Testis (tissue), 2 donors: Measurements from ENCODE around the gene UBE2G1.

Experiments
- CTCF ChIP-seq, 3 experiments: fragments of 450-650 bp in 2 of 3; fragments of 200-600 bp in 1 of 3; sonication (generic) in 1 of 3; IDR thresholded peaks; one replicate each; pipeline ENCODE4 v1.5.1; 2016 to 2019; ENCODE audit warnings: antibody characterized with exemption in 3 of 3, mild to moderate bottlenecking in 2 of 3, moderate library complexity in 1 of 3
- POLR2A ChIP-seq: fragments of 450-650 bp; IDR thresholded peaks from one replicate; pipeline ENCODE4 v1.6.1; 2017; ENCODE audit warnings: antibody characterized with exemption, mild to moderate bottlenecking, moderate library complexity

- TF ChIP-seq CTCF (IDR thresholded peaks at IDR 0.05), result no peak
- TF ChIP-seq POLR2A, result no peak
These were observed 31.4 kb upstream of the UBE2G1 start for GRCh38 chr17:4397840-4398239.
